Testis (tissue), 2 donors: ENCODE results near the gene ERLIN1.

ENCODE experiments used
- CTCF ChIP-seq, 3 experiments: fragments of 450-650 bp in 2 of 3; fragments of 200-600 bp in 1 of 3; sonication (generic) in 1 of 3; IDR thresholded peaks; one replicate each; pipeline ENCODE4 v1.5.1; 2016 to 2019; ENCODE audit warnings: antibody characterized with exemption in 3 of 3, mild to moderate bottlenecking in 2 of 3, moderate library complexity in 1 of 3
- POLR2A ChIP-seq: fragments of 450-650 bp; IDR thresholded peaks from one replicate; pipeline ENCODE4 v1.6.1; 2017; ENCODE audit warnings: antibody characterized with exemption, mild to moderate bottlenecking, moderate library complexity

- TF ChIP-seq CTCF (IDR thresholded peaks at IDR 0.05), result no peak
- TF ChIP-seq POLR2A, result no peak
These were observed 18.5 kb upstream of the ERLIN1 start for GRCh38 chr10:100204370-100204769.
